ENCODE results near the gene ERBB2.
A peak's percentile ranks its signal among the peaks of the same experiment; 100 is the strongest.

The ERBB2 gene

GRCh38 chr17:39666231-39666600, 33.6 kb upstream of the ERBB2 start:
- DNase-seq: no peak

- DNase-seq: no peak
Measured at GRCh38 chr17:39666601-39667261, 33.1 kb upstream of the ERBB2 start.

GRCh38 chr17:39667262-39667944, 32.5 kb upstream of the ERBB2 start:
- no peak for DNase-seq

- peak; percentile 39 to 67 (median 52) for DNase-seq
Measured at GRCh38 chr17:39667945-39668924, 31.6 kb upstream of the ERBB2 start, which contains the start of gene PNMT. TSS of gene PNMT (plus strand) at chr17:39668453. CDS start at chr17:39668476, 23 bp downstream.

- no peak for DNase-seq
Measured at GRCh38 chr17:39669897-39670735, 29.7 kb upstream of the ERBB2 start.

- DNase-seq: no peak
Measured at GRCh38 chr17:39670746-39671145, 29.1 kb upstream of the ERBB2 start.

GRCh38 chr17:39671651-39672521, 28.0 kb upstream of the ERBB2 start:
- no peak for DNase-seq

- DNase-seq: no peak
Measured at GRCh38 chr17:39672522-39673334, 27.1 kb upstream of the ERBB2 start.

- no peak for DNase-seq
Measured at GRCh38 chr17:39673335-39674081, 26.4 kb upstream of the ERBB2 start.

GRCh38 chr17:39674179-39674578, 25.7 kb upstream of the ERBB2 start:
- no peak for DNase-seq

GRCh38 chr17:39674702-39675389, 25.0 kb upstream of the ERBB2 start:
- no peak for DNase-seq

- DNase-seq: no peak
Measured at GRCh38 chr17:39675390-39676082, 24.3 kb upstream of the ERBB2 start.

- DNase-seq: peak in 4 of 6 experiments; percentile 37 to 69 (median 58)
Measured at GRCh38 chr17:39676198-39676819, 23.6 kb upstream of the ERBB2 start.

GRCh38 chr17:39677072-39677471, 22.8 kb upstream of the ERBB2 start:
- DNase-seq: no peak

GRCh38 chr17:39677542-39678339, 22.1 kb upstream of the ERBB2 start:
- no peak for DNase-seq

GRCh38 chr17:39678340-39679116, 21.3 kb upstream of the ERBB2 start:
- no peak for DNase-seq
